GM12874 (cell line): ENCODE data around the gene PHC3.

ENCODE experiments used
- CTCF ChIP-seq: IDR thresholded peaks from 2 replicates; pipeline ENCODE4 v1.5.1; 2011; ENCODE audit warnings: low read depth, mild to moderate bottlenecking, control low read depth, low read length, moderate library complexity; ENCODE audit not compliant: insufficient read depth

PHC3 gene

GRCh38 chr3:170201527-170201926 is 20.0 kb upstream of the PHC3 start:
- TF ChIP-seq CTCF, result no peak

DNA sequence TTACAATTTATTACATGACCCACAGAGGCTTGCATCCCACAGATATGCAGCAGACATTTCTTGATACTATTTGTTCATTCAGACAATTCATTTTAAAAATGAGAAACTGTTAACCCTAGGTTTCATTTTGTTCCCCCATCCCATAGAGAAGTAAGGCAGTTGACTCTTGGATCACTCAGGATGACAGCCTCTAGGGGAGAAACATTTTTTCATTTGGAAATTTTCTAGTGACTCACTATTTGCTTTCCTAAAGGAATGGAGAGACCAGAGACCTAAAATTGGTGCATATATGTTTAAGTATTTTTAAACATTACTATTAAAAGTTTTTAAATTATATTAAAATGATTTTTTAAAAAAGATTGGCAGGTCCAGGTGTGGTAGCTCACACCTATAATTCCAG is 19.5 kb upstream of the PHC3 start:
- no peak for TF ChIP-seq CTCF

DNA sequence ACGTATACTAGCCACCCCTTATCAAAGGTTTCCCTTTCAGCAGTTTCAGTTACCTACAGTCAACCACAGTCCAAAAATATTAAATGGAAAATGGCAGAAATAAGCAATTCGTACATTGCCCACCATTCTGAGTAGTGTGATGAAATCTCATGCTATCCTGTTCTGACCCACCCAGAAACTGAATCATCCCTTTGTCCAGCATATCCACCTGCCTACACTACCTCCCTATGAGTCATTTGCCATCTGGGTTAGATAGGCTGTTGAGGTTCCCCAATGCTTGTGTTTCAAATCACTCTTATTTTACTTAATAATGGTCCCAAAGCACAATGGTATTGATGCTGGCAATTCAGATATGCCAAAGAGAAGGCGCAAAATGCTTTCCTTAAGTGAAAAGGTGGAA is 15.3 kb upstream of the PHC3 start:
- no peak for TF ChIP-seq CTCF

- TF ChIP-seq CTCF, result no peak
Measured at GRCh38 chr3:170189398-170190256, 8.1 kb upstream of the PHC3 start.

- TF ChIP-seq CTCF, result no peak
Measured at GRCh38 chr3:170180079-170180907, 1.2 kb downstream of the PHC3 start.

- no peak for TF ChIP-seq CTCF
Measured at GRCh38 chr3:170179432-170179831, 2.1 kb downstream of the PHC3 start.

DNA sequence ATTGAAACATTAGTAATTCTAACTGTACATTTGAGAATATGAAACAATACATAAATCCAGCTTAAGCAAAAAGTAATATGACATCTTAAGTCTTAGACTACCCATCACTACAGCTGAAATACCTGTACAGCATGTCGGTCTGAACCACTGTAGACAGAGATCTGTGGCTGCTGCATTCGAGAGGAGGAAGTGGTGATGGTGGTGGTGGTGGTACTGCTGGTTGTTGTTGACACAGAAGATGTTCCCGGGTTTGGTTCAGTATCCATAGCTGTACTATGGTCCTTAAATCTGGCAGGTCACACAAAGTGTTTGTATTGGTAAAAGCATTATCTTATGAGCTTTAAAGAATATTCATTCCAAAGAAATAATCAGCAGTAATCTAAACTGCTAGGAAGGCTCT is 2.9 kb downstream of the PHC3 start:
- TF ChIP-seq CTCF, result no peak
